ENCODE data around the gene SOCS6. TPM values are rescaled to one million over a fixed set of nuclear protein-coding genes. Genes with fewer than 3 reads are reported as not detected.
"Not testable (repeated sequence)": the region's sequence is repeated elsewhere in the genome, so short reads cannot be mapped to it uniquely, and the experiment has no call there.

The SOCS6 gene
- total and polyA plus RNA-seq, 2 experiments from 2014 or later = 11.0 to 24.1 TPM

- Histone ChIP-seq H3K27me3 (no peaks in the 10 kb centered on the region), H3K4me3 (no peak overlapping the region), H3K9me3 (ENCODE audit: low read depth) (no peaks in the 10 kb centered on the region), H3K36me3 (no peaks in the 10 kb centered on the region), H3K4me1 (ENCODE audit: low read depth) (peaks cover 8% of the 10 kb centered on the region), H3K27ac (no peak overlapping the region)
- no peak for TF ChIP-seq CTCF (IDR thresholded peaks at IDR 0.05; ENCODE audit: low read depth, low read length)
- no peak for DNase-seq (ENCODE audit: low read depth in 1 of 2, low spot score in 1 of 2)
Measured at GRCh38 chr18:70339915-70340314, 51.1 kb downstream of the SOCS6 start.

GRCh38 chr18:70348481-70348880, 59.6 kb downstream of the SOCS6 start:
- H3K27ac ChIP-seq; DNase-seq (ENCODE audit: low read depth in 1 of 2, low spot score in 1 of 2); H3K36me3 ChIP-seq; H3K4me1 ChIP-seq (ENCODE audit: low read depth); H3K4me3 ChIP-seq; H3K27me3 ChIP-seq; H3K9me3 ChIP-seq (ENCODE audit: low read depth): not testable (repeated sequence)

GRCh38 chr18:70349316-70349715, 60.5 kb downstream of the SOCS6 start:
- Histone ChIP-seq H3K4me1 (ENCODE audit: low read depth) (no peaks in the 10 kb centered on the region), H3K27ac (no peak overlapping the region), H3K4me3 (no peak overlapping the region), H3K27me3 (no peaks in the 10 kb centered on the region), H3K36me3 (peaks cover 6% of the 10 kb centered on the region), H3K9me3 (ENCODE audit: low read depth) (no peaks in the 10 kb centered on the region)
- no peak for TF ChIP-seq CTCF (IDR thresholded peaks at IDR 0.05; ENCODE audit: low read depth, low read length)
- no peak for DNase-seq (ENCODE audit: low read depth in 1 of 2, low spot score in 1 of 2)

GRCh38 chr18:70354080-70354479, 65.2 kb downstream of the SOCS6 start:
- H3K4me3 ChIP-seq = no peak overlapping the region
- H3K27ac ChIP-seq = no peak overlapping the region

GRCh38 chr18:70354771-70355170, 65.9 kb downstream of the SOCS6 start:
- H3K4me3 ChIP-seq = no peak overlapping the region
- no peak for TF ChIP-seq CTCF (IDR thresholded peaks at IDR 0.05; ENCODE audit: low read depth, low read length)
- H3K36me3 ChIP-seq = peaks cover 3% of the 10 kb centered on the region
- no peak for DNase-seq (ENCODE audit: low read depth in 1 of 2, low spot score in 1 of 2)
- no peak overlapping the region for H3K27ac ChIP-seq
- H3K27me3 ChIP-seq = no peaks in the 10 kb centered on the region
- H3K9me3 ChIP-seq (ENCODE audit: low read depth) = no peaks in the 10 kb centered on the region
- no peaks in the 10 kb centered on the region for H3K4me1 ChIP-seq (ENCODE audit: low read depth)

More at GRCh38 chr18:70354080-70354479, 65.2 kb downstream of the SOCS6 start:
- TF ChIP-seq CTCF (IDR thresholded peaks at IDR 0.05; ENCODE audit: low read depth, low read length) = no peak
- DNase-seq (ENCODE audit: low read depth in 1 of 2, low spot score in 1 of 2) = no peak
- Histone ChIP-seq H3K9me3 (ENCODE audit: low read depth) (no peaks in the 10 kb centered on the region), H3K27me3 (no peaks in the 10 kb centered on the region), H3K4me1 (ENCODE audit: low read depth) (no peaks in the 10 kb centered on the region), H3K36me3 (peaks cover 6% of the 10 kb centered on the region)

- no peak overlapping the region for H3K4me3 ChIP-seq
- H3K9me3 ChIP-seq (ENCODE audit: low read depth) = no peaks in the 10 kb centered on the region
- no peak overlapping the region for H3K27ac ChIP-seq
- no peaks in the 10 kb centered on the region for H3K27me3 ChIP-seq
- no peaks in the 10 kb centered on the region for H3K4me1 ChIP-seq (ENCODE audit: low read depth)
- no peaks in the 10 kb centered on the region for H3K36me3 ChIP-seq
- no peak for DNase-seq (ENCODE audit: low read depth in 1 of 2, low spot score in 1 of 2)
- TF ChIP-seq CTCF (IDR thresholded peaks at IDR 0.05; ENCODE audit: low read depth, low read length) = no peak
Measured at GRCh38 chr18:70355620-70356385, 67.0 kb downstream of the SOCS6 start.

- H3K27ac ChIP-seq; H3K9me3 ChIP-seq (ENCODE audit: low read depth); H3K4me1 ChIP-seq (ENCODE audit: low read depth); H3K27me3 ChIP-seq; H3K4me3 ChIP-seq; H3K36me3 ChIP-seq: not testable (repeated sequence)
- DNase-seq (ENCODE audit: low read depth in 1 of 2, low spot score in 1 of 2) = peak in 1 of 2 donors; percentile 82
Measured at GRCh38 chr18:70358105-70358406, 69.2 kb downstream of the SOCS6 start.

Data from cardiac muscle cell (in vitro differentiated cells and primary cell).